SK-N-SH (cell line): ENCODE data around the gene UBAP1L. TPM values are rescaled to one million over a fixed set of nuclear protein-coding genes. Genes with fewer than 3 reads are reported as not detected.
"Not testable (repeated sequence)": the region's sequence is repeated elsewhere in the genome, so short reads cannot be mapped to it uniquely, and the experiment has no call there.

Experiments
- CTCF ChIA-PET: fragments of 300-600, 350-600 bp; formaldehyde crosslinking; extraction: SDS; loops from one replicate; lab custom pipeline; 2021; lab: Yijun Ruan, JAX
- POLR2A ChIA-PET: fragments of 350-600 bp; sonication (Branson Sonifier 250); formaldehyde crosslinking; extraction: SDS; loops from one replicate; lab custom pipeline; 2020; ENCODE audit warnings: antibody characterized with exemption, inconsistent platforms; lab: Yijun Ruan, JAX
- DNase-seq: peaks from one replicate; pipeline ENCODE4 v3.0.0; 2012
- H2AFZ ChIP-seq: fragments of 200-600 bp; sonication (generic); 2 replicates; pipeline ENCODE4 v1.8.1; 2016; ENCODE audit warnings: antibody characterized with exemption, mild to moderate bottlenecking, low read depth
- H3F3A ChIP-seq: fragments of 200-600 bp; sonication (generic); replicated peaks from 2 replicates; pipeline ENCODE3; 2016; ENCODE audit warnings: antibody characterized with exemption, mild to moderate bottlenecking; ENCODE audit not compliant: insufficient read depth
- H3K27ac ChIP-seq, 2 experiments: fragments of 200-500 bp in 1 of 2; fragments of 200-600 bp in 1 of 2; sonication (Bioruptor generic) in 1 of 2; sonication (generic), shearing (Covaris generic) in 1 of 2; 2 replicates each; pipeline versions ENCODE4 v1.5.1 to v1.6.1; 2014 to 2016; ENCODE audit warnings: low read depth in 2 of 2, inconsistent platforms in 1 of 2, low read length in 1 of 2, mild to moderate bottlenecking in 1 of 2, mixed read lengths in 1 of 2
- H3K27me3 ChIP-seq: fragments of 200-600 bp; sonication (generic), shearing (Covaris generic); 2 replicates; pipeline ENCODE4 v1.6.1; 2016; ENCODE audit warnings: mixed run types; ENCODE audit not compliant: insufficient read depth
- H3K36me3 ChIP-seq, 2 experiments: fragments of 200-500 bp in 1 of 2; fragments of 200-600 bp in 1 of 2; sonication (Bioruptor generic) in 1 of 2; sonication (generic) in 1 of 2; replicated peaks in 1 of 2; 2 replicates each; pipeline versions ENCODE3 to v1.5.1; 2014 to 2016; ENCODE audit warnings: low read length in 1 of 2, mild to moderate bottlenecking in 1 of 2; ENCODE audit not compliant: insufficient read depth in 2 of 2, control insufficient read depth in 1 of 2
- H3K4me1 ChIP-seq, 2 experiments: fragments of 200-500 bp in 1 of 2; fragments of 200-600 bp in 1 of 2; sonication (Bioruptor generic) in 1 of 2; sonication (generic), shearing (Covaris generic) in 1 of 2; 2 replicates each; pipeline versions ENCODE4 v1.5.1 to v1.6.1; 2014 to 2016; ENCODE audit warnings: low read depth in 1 of 2, low read length in 1 of 2, mixed run types in 1 of 2; ENCODE audit not compliant: insufficient read depth in 2 of 2, control insufficient read depth in 1 of 2
- H3K4me2 ChIP-seq: fragments of 200-600 bp; sonication (generic), shearing (Covaris generic); 2 replicates; pipeline ENCODE4 v1.6.1; 2017; ENCODE audit warnings: mixed run types
- H3K4me3 ChIP-seq, 2 experiments: fragments of 200-500 bp in 1 of 2; fragments of 200-600 bp in 1 of 2; sonication (Bioruptor generic) in 1 of 2; sonication (generic), shearing (Covaris generic) in 1 of 2; 2 replicates each; pipeline versions ENCODE4 v1.5.1 to v1.8.1; 2014 to 2016; ENCODE audit warnings: low read depth in 2 of 2, inconsistent platforms in 1 of 2, low read length in 1 of 2, mild to moderate bottlenecking in 1 of 2, mixed read lengths in 1 of 2, moderate library complexity in 1 of 2
- H3K79me2 ChIP-seq: fragments of 200-600 bp; sonication (generic); 2 replicates; pipeline ENCODE4 v1.8.1; 2017; ENCODE audit warnings: mild to moderate bottlenecking; ENCODE audit not compliant: insufficient read depth
- H3K9ac ChIP-seq: fragments of 200-600 bp; sonication (generic); 2 replicates; pipeline ENCODE4 v1.6.1; 2017; ENCODE audit warnings: mixed run types
- H3K9me2 ChIP-seq: fragments of 200-600 bp; sonication (generic); 2 replicates; pipeline ENCODE4 v1.6.1; 2017; ENCODE audit warnings: mixed run types
- H3K9me3 ChIP-seq: fragments of 200-600 bp; sonication (generic); 2 replicates; pipeline ENCODE4 v1.6.1; 2017; ENCODE audit warnings: mixed run types, mild to moderate bottlenecking, moderate library complexity
- H4K20me1 ChIP-seq: fragments of 200-600 bp; sonication (generic); 2 replicates; pipeline ENCODE4 v1.6.1; 2017; ENCODE audit warnings: mild to moderate bottlenecking, mixed run types; ENCODE audit not compliant: insufficient read depth
- FOSL2 ChIP-seq: IDR thresholded peaks from 2 replicates; pipeline ENCODE4 v1.4.0; 2012; ENCODE audit warnings: low read depth, mild to moderate bottlenecking, moderate library complexity, borderline replicate concordance
- FOXJ3 ChIP-seq: sonication (generic); formaldehyde crosslinking; IDR thresholded peaks from 2 replicates; pipeline ENCODE4 v1.5.1; 2020; ENCODE audit warnings: mild to moderate bottlenecking, missing genetic modification reagents
- FOXM1 ChIP-seq: IDR thresholded peaks from 2 replicates; pipeline ENCODE4 v1.4.0; 2012; ENCODE audit warnings: low read depth, mild to moderate bottlenecking
- GATA2 ChIP-seq: sonication (generic); formaldehyde crosslinking; IDR thresholded peaks from 2 replicates; pipeline ENCODE4 v1.5.0; 2020; ENCODE audit warnings: mild to moderate bottlenecking, missing genetic modification reagents
- MXI1 ChIP-seq: IDR thresholded peaks from 2 replicates; pipeline ENCODE4 v1.6.1; 2012; ENCODE audit warnings: mild to moderate bottlenecking, low read depth, low read length, improper control_type of control experiment
- NFIC ChIP-seq: IDR thresholded peaks from 2 replicates; pipeline ENCODE4 v1.4.0; 2012; ENCODE audit warnings: borderline replicate concordance
- NRF1 ChIP-seq: IDR thresholded peaks from 2 replicates; pipeline ENCODE4 v1.6.1; 2012; ENCODE audit warnings: low read depth, mild to moderate bottlenecking, low read length
- POLR2AphosphoS5 ChIP-seq: IDR thresholded peaks from 2 replicates; pipeline ENCODE4 v1.6.1; 2012; ENCODE audit warnings: low read depth, low read length
- RAD21 ChIP-seq: IDR thresholded peaks from 2 replicates; pipeline ENCODE4 v1.6.1; 2012; ENCODE audit warnings: mild to moderate bottlenecking, low read length
- RCOR1 ChIP-seq: fragments of 150-350 bp; IDR thresholded peaks from 2 replicates; pipeline ENCODE4 v1.6.1; 2017; ENCODE audit warnings: antibody characterized with exemption, low read length
- RXRA ChIP-seq: IDR thresholded peaks from 2 replicates; pipeline ENCODE4 v1.4.0; 2012; ENCODE audit warnings: low read depth, mild to moderate bottlenecking, borderline replicate concordance
- SMC3 ChIP-seq: IDR thresholded peaks from 2 replicates; pipeline ENCODE4 v1.6.1; 2012; ENCODE audit warnings: low read depth, low read length, improper control_type of control experiment
- TAF1 ChIP-seq: IDR thresholded peaks from 2 replicates; pipeline ENCODE4 v1.6.1; 2012; ENCODE audit warnings: low read depth, mild to moderate bottlenecking, low read length, moderate library complexity, borderline replicate concordance
- TCF12 ChIP-seq: IDR thresholded peaks from 2 replicates; pipeline ENCODE4 v1.4.0; 2012
- TEAD4 ChIP-seq: IDR thresholded peaks from 2 replicates; pipeline ENCODE4 v1.4.0; 2012; ENCODE audit warnings: mild to moderate bottlenecking, borderline replicate concordance; ENCODE audit not compliant: insufficient read depth
- WGBS: methylation state at CpG from one replicate; pipeline ENCODE4 v1.1.6; 2017; ENCODE audit warnings: low lambda C conversion rate; 5-methylcytosine and 5-hydroxymethylcytosine counted together
- polyA plus RNA-seq, 3 experiments: library from polyadenylated mRNA; depleted of rRNA; stranded (reverse); fragments of >200 nt; gene quantifications; 2 replicates each; pipeline ENCODE4 v1.2.3, GENCODE V29; 2012
- TF ChIP-seq, protein P1 (sequence below): IDR thresholded peaks from 2 replicates; pipeline ENCODE4 v1.4.0; 2012; ENCODE audit warnings: low read depth, borderline replicate concordance
- TF ChIP-seq, protein P2 (sequence below): IDR thresholded peaks from 2 replicates; pipeline ENCODE4 v1.4.0; 2012; ENCODE audit warnings: low read depth, borderline replicate concordance
- TF ChIP-seq, protein P3 (sequence below): IDR thresholded peaks from 2 replicates; pipeline ENCODE4 v1.4.0; 2012; ENCODE audit warnings: low read depth
- TF ChIP-seq, protein P4 (sequence below): fragments of 150-350 bp; IDR thresholded peaks from 2 replicates; pipeline ENCODE4 v1.6.1; 2017; ENCODE audit warnings: antibody characterized with exemption, low read length, low read depth, borderline replicate concordance

Gene UBAP1L
- polyA plus RNA-seq, 1 of the 3 experiments (the other 2 are of a cell fraction) = 1.8 TPM

DNA sequence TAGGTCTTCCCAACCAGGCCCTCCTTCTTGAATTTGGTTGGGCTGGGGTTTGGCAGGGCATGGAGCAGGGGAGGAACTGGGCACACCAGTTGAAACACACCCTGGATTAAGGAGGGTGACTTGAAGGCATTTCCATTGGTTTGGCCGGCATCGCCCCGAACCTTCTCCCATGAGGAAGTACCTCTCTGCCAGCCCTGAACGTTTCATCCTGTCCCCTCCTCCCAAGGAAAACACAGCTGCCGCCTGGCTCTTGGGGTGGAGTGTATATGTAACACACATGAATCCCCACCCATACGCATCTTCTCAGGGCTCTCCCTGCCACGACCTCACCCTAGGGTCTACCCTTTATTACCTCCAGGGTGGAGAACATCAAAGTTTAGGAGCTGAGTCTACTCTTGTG is 14.6 kb downstream of the UBAP1L start:
- no peaks in the 10 kb centered on the region for H3K27me3 ChIP-seq
- no peaks in the 10 kb centered on the region for H4K20me1 ChIP-seq
- H3K79me2 ChIP-seq = no peaks in the 10 kb centered on the region
- no peaks in the 10 kb centered on the region for H3K9me3 ChIP-seq
- H3K4me3 ChIP-seq = no peak overlapping the region
- no peaks in the 10 kb centered on the region for H3K9me2 ChIP-seq
- TF ChIP-seq FOXJ3 (CRISPR knock-in tag) = no peak
- no peak for TF ChIP-seq FOXM1
- TF ChIP-seq RAD21 = no peak
- TF ChIP-seq TCF12 = no peak
- TF ChIP-seq NFIC = no peak
- no peak for TF ChIP-seq MXI1
- TF ChIP-seq GATA2 (CRISPR knock-in tag) = no peak
- TF ChIP-seq TEAD4 = no peak
- no peak for TF ChIP-seq TAF1
- TF ChIP-seq, protein P1, sequence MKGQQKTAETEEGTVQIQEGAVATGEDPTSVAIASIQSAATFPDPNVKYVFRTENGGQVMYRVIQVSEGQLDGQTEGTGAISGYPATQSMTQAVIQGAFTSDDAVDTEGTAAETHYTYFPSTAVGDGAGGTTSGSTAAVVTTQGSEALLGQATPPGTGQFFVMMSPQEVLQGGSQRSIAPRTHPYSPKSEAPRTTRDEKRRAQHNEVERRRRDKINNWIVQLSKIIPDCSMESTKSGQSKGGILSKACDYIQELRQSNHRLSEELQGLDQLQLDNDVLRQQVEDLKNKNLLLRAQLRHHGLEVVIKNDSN = no peak
- TF ChIP-seq RXRA = no peak
- no peak for TF ChIP-seq SMC3
- TF ChIP-seq, protein P2, sequence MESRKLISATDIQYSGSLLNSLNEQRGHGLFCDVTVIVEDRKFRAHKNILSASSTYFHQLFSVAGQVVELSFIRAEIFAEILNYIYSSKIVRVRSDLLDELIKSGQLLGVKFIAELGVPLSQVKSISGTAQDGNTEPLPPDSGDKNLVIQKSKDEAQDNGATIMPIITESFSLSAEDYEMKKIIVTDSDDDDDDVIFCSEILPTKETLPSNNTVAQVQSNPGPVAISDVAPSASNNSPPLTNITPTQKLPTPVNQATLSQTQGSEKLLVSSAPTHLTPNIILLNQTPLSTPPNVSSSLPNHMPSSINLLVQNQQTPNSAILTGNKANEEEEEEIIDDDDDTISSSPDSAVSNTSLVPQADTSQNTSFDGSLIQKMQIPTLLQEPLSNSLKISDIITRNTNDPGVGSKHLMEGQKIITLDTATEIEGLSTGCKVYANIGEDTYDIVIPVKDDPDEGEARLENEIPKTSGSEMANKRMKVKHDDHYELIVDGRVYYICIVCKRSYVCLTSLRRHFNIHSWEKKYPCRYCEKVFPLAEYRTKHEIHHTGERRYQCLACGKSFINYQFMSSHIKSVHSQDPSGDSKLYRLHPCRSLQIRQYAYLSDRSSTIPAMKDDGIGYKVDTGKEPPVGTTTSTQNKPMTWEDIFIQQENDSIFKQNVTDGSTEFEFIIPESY = no peak
- TF ChIP-seq POLR2AphosphoS5 = no peak
- TF ChIP-seq, protein P3, sequence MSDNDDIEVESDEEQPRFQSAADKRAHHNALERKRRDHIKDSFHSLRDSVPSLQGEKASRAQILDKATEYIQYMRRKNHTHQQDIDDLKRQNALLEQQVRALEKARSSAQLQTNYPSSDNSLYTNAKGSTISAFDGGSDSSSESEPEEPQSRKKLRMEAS = no peak
- no peak for TF ChIP-seq RCOR1
- TF ChIP-seq FOSL2 = no peak
- TF ChIP-seq NRF1 = no peak
- TF ChIP-seq, protein P4, sequence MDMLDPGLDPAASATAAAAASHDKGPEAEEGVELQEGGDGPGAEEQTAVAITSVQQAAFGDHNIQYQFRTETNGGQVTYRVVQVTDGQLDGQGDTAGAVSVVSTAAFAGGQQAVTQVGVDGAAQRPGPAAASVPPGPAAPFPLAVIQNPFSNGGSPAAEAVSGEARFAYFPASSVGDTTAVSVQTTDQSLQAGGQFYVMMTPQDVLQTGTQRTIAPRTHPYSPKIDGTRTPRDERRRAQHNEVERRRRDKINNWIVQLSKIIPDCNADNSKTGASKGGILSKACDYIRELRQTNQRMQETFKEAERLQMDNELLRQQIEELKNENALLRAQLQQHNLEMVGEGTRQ = no peak
- ChIA-PET CTCF (interaction anchor here (1.0 to 6.1 kb wide), 7 partner anchors 14 to 198 kb away, joined by 3 to 109 read pairs (median 7); no protein-coding TSS in a partner anchor), POLR2A (no interaction called here)
- H3K4me1 ChIP-seq = no peaks in the 10 kb centered on the region
- DNase-seq = no peak
- WGBS = 89% methylated on average over 7 of the region's 7 CpGs
- no peak overlapping the region for H3K9ac ChIP-seq
- no peak overlapping the region for H3K27ac ChIP-seq
- no peaks in the 10 kb centered on the region for H3F3A ChIP-seq
- no peak overlapping the region for H3K4me2 ChIP-seq
- peaks cover 20 to 57% of the 10 kb centered on the region in 2 experiments for H3K36me3 ChIP-seq
- no peak overlapping the region for H2AFZ ChIP-seq

DNA sequence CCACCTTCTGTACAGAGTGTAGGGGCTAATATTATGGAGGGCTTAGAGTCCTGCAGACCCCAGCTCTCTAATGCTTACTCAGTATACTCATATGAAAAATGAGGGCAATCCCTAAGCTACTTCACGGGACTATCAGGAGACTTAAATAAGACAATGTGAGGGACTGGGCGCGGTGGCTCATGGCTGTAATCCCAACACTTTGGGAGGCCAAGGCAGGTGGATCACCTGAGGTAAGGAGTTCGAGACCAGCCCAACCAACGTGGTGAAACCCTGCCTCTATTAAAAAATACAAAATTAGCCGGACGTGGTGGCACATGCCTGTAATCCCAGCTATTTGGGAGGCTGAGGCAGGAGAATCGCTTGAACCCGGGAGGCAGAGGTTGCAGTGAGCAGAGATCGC is 15.2 kb downstream of the UBAP1L start:
- H2AFZ ChIP-seq, H3K9me2 ChIP-seq, H3K27me3 ChIP-seq, H3K9me3 ChIP-seq, DNase-seq, H4K20me1 ChIP-seq, H3K27ac ChIP-seq, H3K79me2 ChIP-seq, POLR2A ChIA-PET, H3K4me1 ChIP-seq, H3K9ac ChIP-seq, H3K4me2 ChIP-seq, H3K4me3 ChIP-seq, H3F3A ChIP-seq: not testable (repeated sequence)
- CTCF ChIA-PET = interaction anchor here (0.6 to 6.1 kb wide), 5 partner anchors 13 to 403 kb away, joined by 3 to 109 read pairs (median 3); no protein-coding TSS in a partner anchor
- 93% methylated on average over 10 of the region's 10 CpGs for WGBS
- peaks cover 20 to 59% of the 10 kb centered on the region in 2 experiments for H3K36me3 ChIP-seq
